SH-SY5Y (cell line): Measurements from ENCODE around the gene POMP.

Experiments
- GATA2 ChIP-seq: IDR thresholded peaks from 2 replicates; pipeline ENCODE4 v1.6.1; 2011; ENCODE audit warnings: mild to moderate bottlenecking, low read depth, low read length
- GATA3 ChIP-seq: IDR thresholded peaks from 2 replicates; pipeline ENCODE4 v1.6.1; 2011; ENCODE audit warnings: low read depth, mild to moderate bottlenecking, low read length, moderate library complexity

Gene POMP

GRCh38 chr13:28705461-28706083, 46.6 kb downstream of the POMP start:
- TF ChIP-seq GATA2, result no peak
- no peak for TF ChIP-seq GATA3

- TF ChIP-seq GATA2, result no peak
- no peak for TF ChIP-seq GATA3
These were observed 48.9 kb downstream of the POMP start for GRCh38 chr13:28707629-28708427.

DNA sequence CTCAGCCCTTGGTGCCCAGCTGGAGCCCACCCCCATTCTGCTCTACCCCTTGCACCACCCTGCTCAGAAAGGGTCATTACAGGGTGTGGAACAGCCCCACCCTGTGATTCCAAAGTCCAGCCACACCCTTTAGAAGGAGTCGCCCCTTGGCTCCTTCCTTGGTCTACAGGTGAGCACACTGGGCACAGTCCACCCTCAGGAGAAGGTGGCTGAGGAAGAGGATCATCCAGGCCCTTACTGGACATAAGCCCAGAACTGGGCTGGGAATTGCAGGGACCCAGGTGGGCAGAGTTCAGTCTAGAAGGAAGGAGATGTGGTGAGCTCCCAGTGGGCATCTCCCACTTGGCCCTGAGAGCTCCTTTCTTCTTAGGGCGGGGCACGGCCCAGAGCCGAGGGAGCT, 51.2 kb downstream of the POMP start:
- TF ChIP-seq GATA3 (no peak), GATA2 (no peak)

DNA sequence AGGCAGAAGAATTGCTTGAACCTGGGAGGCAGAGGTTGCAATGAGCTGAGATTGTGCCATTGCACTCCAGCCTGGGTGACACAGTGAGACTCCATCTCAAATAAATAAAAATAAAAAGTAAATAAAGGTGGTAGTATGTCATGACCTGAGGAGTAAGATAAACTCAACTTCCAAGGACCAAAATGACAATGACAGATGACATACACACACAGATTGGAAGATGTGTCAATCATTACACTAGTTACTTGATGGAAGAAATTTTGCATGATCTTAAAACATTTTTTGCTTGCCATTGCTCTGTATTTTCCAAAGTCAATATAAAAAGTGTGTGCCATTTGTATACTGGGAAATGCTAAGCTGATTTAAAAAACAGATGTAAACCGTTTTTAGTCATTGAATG, 55.7 kb downstream of the POMP start:
- TF ChIP-seq GATA3, result no peak
- no peak for TF ChIP-seq GATA2

DNA sequence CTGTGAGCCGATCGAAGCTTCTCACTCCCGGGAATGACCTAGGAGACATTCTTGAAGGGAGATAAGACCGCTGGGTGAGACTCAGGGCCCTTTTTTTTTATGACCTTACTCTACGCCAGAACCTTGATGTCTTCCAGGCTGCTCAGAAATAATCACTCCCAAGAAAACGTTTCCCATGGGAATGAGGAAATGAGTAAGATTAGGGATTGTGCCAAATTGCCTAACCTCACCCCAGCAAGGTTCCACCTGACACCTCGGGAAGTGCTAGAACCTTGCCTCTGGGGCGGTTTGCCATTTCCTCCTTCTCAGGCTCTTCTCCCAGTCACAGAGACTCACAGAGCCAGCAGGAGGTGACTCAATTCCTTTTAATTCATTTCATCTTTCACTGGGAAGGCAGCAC, 57.6 kb downstream of the POMP start:
- no peak for TF ChIP-seq GATA2
- TF ChIP-seq GATA3, result no peak

DNA sequence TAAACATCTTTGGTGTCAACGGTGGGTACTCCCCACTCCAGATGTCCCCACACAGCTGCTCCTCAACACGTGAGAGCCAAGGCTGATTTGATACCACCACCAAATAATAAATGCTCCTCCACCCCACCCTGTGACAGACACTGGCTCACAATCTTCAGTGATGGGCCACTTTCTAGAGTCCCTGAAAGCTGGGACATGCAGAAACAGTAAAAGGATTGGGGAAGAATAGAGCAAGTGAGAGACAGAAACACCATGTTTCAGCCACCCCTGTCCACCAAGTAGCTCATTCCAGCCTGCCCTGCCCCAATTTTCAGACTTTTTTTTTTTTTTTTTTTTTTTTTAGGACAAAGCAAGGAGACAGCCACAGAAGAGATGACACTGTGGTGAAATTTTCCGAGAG, 58.2 kb downstream of the POMP start:
- TF ChIP-seq GATA2, result no peak
- TF ChIP-seq GATA3, result no peak

DNA sequence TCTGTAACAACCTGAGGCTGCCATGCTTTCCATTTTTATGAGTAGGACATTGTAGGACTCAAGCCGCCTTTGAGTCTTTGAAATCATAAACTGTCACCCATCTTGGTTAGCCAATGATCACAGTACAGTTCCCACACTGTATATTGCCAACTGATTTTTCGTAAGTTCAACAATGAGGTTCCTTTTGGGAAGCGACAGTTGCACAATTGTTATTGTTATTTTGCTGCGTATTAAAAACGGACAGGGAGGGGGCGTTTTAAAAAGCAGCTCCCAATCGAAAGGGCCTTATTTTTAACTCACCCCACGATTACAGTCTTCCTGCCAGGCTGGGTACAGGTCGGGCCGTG, 59.2 kb downstream of the POMP start:
- TF ChIP-seq GATA2, result no peak
- no peak for TF ChIP-seq GATA3

DNA sequence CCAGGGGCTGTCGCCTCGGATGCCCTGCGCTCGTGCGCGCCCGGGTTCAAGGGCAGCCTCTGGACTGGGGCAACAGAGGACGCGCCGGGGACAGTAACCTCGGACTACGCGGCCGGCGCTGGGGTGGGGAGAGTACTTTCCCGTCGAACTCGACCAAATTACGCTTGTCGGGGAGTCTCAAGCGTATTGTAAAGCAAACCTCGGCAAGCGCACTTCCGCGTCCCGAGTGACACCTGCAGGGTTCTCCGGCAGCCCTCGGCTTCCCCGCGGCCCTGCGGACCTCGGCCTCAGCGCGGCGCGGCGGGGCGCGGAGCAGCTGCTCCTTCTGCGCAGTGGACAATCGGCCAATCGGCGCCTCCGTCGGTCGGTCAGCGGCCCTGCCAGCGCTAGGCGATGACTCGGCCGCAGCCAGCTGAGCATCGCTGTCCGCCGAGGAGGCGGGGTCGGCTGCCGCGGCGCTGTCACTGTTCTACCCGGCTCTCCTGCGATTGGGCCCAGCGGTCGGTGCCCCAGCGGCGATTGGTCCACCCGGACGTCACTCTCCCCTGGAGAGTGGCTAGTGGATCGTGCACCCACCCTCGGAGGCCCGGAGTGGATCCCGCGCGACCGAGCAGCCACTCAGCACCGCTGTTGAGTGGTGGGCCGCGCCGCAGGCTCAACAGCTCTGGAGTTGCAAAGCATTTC, 59.8 kb downstream of the POMP start, which contains the start of gene SLC46A3:
TSS of gene SLC46A3 (minus strand) at position 428 of the 684 bp plus-strand sequence. CDS start 972 bp downstream, outside the sequence.
- TF ChIP-seq GATA3, result no peak
- no peak for TF ChIP-seq GATA2

DNA sequence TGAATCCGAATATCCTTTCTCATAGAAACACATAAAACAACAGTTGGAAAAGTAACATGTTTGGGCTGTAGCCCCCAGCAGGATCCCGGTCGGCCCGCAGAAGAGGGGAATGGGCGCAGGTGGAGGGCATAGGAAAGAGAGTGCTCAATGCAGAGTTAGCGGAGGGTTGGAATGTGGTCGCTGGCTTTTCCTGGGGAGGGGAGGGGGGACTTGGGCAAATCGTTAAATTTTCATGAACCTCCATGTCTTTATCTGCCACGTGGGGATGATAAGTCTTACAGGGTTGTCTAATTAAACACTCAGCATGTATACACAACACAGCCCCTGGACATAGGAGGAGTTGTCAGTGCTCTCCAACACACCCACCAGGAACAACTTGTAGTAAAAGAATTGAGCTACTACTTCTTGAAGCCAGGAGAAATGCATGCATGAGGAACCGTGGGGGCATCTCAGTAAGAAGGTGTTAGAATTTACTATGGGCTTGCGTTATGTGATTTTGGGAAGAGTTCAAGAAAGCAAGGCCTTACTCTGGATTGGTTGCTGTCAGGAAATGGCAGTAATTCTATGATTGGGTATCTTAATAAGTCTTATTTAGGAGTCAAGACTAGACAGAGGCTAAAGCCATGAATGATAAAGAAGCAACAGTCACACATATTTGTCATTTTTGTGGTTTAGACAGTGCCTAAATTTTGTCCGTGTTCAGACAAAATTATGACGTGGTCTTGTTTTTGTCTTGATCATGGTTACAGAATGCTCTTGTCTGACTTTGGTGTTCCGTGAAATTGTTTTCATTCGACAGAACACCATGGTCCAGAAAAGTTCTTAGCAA, 60.5 kb downstream of the POMP start:
- no peak for TF ChIP-seq GATA3
- TF ChIP-seq GATA2, result no peak

GRCh38 chr13:28723806-28724205, 64.9 kb downstream of the POMP start:
- TF ChIP-seq GATA2 (no peak), GATA3 (no peak)

GRCh38 chr13:28725046-28725610, 66.2 kb downstream of the POMP start:
- no peak for TF ChIP-seq GATA2
- TF ChIP-seq GATA3, result no peak
